GM12865 (cell line): ENCODE data around the gene FLRT2.

Experiments
- DNase-seq: peaks from one replicate; pipeline ENCODE4 v3.0.0; 2010; ENCODE audit warnings: low read depth
- H3K4me3 ChIP-seq: 2 replicates; pipeline ENCODE4 v1.5.1; 2011; ENCODE audit warnings: mild to moderate bottlenecking, low read depth, low read length, control low read depth
- TF ChIP-seq, protein P1 (sequence below): IDR thresholded peaks from 2 replicates; pipeline ENCODE4 v1.5.1; 2011; ENCODE audit warnings: low read length, control low read depth, low read depth, inconsistent platforms; ENCODE audit not compliant: insufficient read depth; ENCODE audit errors: missing control alignments

FLRT2 gene

DNA sequence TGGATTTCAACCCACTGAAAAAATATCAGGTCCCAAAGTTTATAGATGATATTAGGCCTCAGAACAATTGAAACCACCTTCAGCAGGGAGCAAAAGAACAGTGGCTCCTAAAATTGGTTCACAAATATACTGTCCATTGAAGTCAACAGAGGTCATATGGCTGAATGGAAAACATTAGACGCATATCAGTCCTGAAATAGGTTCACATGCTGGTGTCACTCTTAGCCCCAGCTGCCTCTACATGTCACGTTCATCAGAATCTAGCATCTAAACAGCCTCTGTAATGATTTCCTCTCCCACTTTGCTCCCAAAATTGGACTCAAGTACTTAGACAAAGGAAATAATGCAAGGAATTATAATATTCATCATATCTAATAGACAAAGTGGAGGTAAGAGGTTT, 8.7 kb downstream of the FLRT2 start:
- TF ChIP-seq, protein P1, sequence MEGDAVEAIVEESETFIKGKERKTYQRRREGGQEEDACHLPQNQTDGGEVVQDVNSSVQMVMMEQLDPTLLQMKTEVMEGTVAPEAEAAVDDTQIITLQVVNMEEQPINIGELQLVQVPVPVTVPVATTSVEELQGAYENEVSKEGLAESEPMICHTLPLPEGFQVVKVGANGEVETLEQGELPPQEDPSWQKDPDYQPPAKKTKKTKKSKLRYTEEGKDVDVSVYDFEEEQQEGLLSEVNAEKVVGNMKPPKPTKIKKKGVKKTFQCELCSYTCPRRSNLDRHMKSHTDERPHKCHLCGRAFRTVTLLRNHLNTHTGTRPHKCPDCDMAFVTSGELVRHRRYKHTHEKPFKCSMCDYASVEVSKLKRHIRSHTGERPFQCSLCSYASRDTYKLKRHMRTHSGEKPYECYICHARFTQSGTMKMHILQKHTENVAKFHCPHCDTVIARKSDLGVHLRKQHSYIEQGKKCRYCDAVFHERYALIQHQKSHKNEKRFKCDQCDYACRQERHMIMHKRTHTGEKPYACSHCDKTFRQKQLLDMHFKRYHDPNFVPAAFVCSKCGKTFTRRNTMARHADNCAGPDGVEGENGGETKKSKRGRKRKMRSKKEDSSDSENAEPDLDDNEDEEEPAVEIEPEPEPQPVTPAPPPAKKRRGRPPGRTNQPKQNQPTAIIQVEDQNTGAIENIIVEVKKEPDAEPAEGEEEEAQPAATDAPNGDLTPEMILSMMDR = no peak

GRCh38 chr14:85539510-85539909, 9.6 kb downstream of the FLRT2 start:
- H3K4me3 ChIP-seq = no peak overlapping the region
- DNase-seq = no peak
- TF ChIP-seq, protein P1 = no peak

More for the DNA sequence above, 8.7 kb downstream of the FLRT2 start:
- no peak overlapping the region for H3K4me3 ChIP-seq
- no peak for DNase-seq

- no peak overlapping the region for H3K4me3 ChIP-seq
- DNase-seq = no peak
- TF ChIP-seq, protein P1 = no peak
Measured at GRCh38 chr14:85542623-85543022, 12.7 kb downstream of the FLRT2 start.

- TF ChIP-seq, protein P1 = no peak
- no peak overlapping the region for H3K4me3 ChIP-seq
- no peak for DNase-seq
Measured at GRCh38 chr14:85545738-85546137, 15.8 kb downstream of the FLRT2 start.

GRCh38 chr14:85546390-85546789, 16.4 kb downstream of the FLRT2 start:
- TF ChIP-seq, protein P1 = no peak
- no peak for DNase-seq
- no peak overlapping the region for H3K4me3 ChIP-seq

DNA sequence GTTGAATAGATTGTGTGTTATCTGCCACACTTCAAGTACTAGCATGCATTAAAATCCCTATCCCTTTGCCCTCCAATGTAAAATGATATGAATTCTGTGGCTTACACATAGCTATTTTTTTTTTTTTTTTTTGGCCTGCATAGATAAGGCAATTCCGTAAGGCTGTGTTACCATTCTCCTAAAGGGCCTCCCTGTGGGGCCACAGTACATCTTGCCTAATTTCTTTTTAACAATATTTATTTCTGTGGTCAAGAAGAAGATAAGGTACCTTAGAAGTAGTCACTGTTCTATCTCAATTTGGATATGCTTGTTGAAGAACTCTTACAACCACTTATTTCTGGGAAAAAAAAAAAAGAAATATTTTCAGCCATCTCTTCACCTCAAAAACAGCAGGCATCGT, 19.8 kb downstream of the FLRT2 start:
- no peak for DNase-seq
- H3K4me3 ChIP-seq = no peak overlapping the region
- TF ChIP-seq, protein P1 = no peak

DNA sequence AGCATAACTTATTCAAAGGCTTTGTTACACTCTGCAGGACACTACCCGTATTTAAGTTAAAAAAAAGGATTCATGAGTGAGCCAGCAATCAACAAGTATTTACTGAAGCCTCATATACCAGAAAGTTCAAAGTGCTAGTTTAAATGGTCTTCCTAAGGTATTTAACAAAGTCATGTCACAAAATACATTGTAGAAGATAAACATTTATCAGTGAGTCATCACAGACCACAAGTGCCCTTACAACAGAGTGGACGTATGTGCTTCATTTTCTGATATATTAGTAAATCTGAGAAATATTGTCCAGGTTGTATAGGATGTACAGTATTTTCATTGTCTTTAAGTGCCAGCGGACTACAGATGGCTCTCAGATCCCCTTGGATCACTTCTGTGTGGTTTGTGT, 24.2 kb downstream of the FLRT2 start:
- TF ChIP-seq, protein P1 = no peak
- no peak for DNase-seq

More for the DNA sequence above, 24.2 kb downstream of the FLRT2 start:
- no peak overlapping the region for H3K4me3 ChIP-seq
